ENCODE data around the gene CBX6.

DNA sequence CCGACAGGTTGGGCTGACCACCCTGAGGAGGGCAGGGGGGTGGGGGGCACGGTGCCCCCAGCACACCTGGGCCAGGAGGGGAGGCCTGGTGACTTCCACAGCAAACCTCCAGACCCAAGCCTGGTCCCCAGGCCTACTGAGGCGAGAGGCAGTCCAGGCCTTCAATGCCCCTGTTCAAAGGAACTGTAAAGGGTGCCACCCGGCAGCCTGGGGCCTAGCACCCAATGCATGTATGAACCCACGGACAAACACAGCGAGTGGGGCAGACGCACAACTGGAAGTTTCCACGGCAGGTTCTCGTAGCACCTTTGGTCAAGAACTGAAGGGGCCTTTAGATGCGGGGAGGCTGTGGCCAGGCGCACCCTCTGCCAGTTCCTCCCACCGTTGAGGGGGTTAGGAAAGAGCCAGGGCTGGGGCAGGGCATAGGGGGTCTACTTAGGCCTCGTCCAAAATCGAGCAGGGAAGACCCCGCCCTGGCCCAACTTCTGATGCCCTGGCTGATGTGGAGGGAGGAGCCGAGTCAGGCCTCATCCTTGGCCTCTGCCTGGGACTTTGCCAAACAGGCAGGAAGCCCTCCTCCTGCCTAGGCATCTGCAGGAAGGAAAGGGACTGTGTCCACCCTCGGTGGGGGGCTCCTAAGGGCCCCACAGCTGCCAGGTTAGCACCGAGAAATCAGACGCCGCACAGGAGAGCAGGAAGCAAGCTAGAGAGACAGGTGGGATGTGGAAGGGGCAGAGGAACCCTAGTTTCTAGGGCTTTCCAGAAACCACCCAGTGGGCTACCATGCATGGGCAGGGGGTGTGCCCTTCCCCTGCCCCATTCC is 6.6 kb downstream of the CBX6 start:
- TF ChIP-seq MXI1 (IDR thresholded peaks at IDR 0.05; ENCODE audit: low read depth, low read length) (no peak), MEF2B (IDR thresholded peaks at IDR 0.05; ENCODE audit: partially characterized antibody, poor library complexity, severe bottlenecking) (no peak), RCOR1 (conservative IDR thresholded peaks at IDR 0.05; ENCODE audit: low read depth, low read length) (no peak), POLR2AphosphoS5 (IDR thresholded peaks at IDR 0.05; ENCODE audit: low read length) (no peak), SIN3A (IDR thresholded peaks at IDR 0.05; ENCODE audit: low read depth, low read length) (no peak), BACH1 (IDR thresholded peaks at IDR 0.05; ENCODE audit: borderline replicate concordance) (no peak), NFYB (IDR thresholded peaks at IDR 0.05; ENCODE audit: insufficient read depth, low read depth, low read length) (no peak), KDM1A (IDR thresholded peaks at IDR 0.05; ENCODE audit: borderline replicate concordance) (no peak), GATAD2B (conservative IDR thresholded peaks at IDR 0.05; ENCODE audit: low read depth) (no peak), RAD21 (IDR thresholded peaks at IDR 0.05; ENCODE audit: insufficient read depth, low read depth, low read length) (no peak)
- TF ChIP-seq, protein P1, sequence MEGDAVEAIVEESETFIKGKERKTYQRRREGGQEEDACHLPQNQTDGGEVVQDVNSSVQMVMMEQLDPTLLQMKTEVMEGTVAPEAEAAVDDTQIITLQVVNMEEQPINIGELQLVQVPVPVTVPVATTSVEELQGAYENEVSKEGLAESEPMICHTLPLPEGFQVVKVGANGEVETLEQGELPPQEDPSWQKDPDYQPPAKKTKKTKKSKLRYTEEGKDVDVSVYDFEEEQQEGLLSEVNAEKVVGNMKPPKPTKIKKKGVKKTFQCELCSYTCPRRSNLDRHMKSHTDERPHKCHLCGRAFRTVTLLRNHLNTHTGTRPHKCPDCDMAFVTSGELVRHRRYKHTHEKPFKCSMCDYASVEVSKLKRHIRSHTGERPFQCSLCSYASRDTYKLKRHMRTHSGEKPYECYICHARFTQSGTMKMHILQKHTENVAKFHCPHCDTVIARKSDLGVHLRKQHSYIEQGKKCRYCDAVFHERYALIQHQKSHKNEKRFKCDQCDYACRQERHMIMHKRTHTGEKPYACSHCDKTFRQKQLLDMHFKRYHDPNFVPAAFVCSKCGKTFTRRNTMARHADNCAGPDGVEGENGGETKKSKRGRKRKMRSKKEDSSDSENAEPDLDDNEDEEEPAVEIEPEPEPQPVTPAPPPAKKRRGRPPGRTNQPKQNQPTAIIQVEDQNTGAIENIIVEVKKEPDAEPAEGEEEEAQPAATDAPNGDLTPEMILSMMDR (IDR thresholded peaks at IDR 0.05 in 2 of 3, conservative IDR thresholded peaks at IDR 0.05 in 1 of 3; ENCODE audit: control insufficient read depth in 2 of 3, extremely low read depth in 1 of 3, insufficient read depth in 1 of 3, low read depth in 3 of 3, low read length in 3 of 3): no peak
- TF ChIP-seq, protein P2, sequence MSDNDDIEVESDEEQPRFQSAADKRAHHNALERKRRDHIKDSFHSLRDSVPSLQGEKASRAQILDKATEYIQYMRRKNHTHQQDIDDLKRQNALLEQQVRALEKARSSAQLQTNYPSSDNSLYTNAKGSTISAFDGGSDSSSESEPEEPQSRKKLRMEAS (IDR thresholded peaks at IDR 0.05; ENCODE audit: low read depth, low read length): no peak
